ENCODE results near the gene NOS1AP.

GRCh38 chr1:162159515-162159914 is 90.0 kb downstream of the NOS1AP start:
- TF ChIP-seq POLR2AphosphoS5 (IDR thresholded peaks at IDR 0.05; ENCODE audit: low read depth, low read length) (no peak), POLR2A (IDR thresholded peaks at IDR 0.05; ENCODE audit: low read depth, low read length) (no peak), TAF1 (IDR thresholded peaks at IDR 0.05; ENCODE audit: borderline replicate concordance, low read depth, low read length) (no peak)
